Measurements from ENCODE around the gene YIPF3. TPM values are rescaled to one million over a fixed set of nuclear protein-coding genes. Genes with fewer than 3 reads are reported as not detected.

YIPF3 gene
- total RNA-seq, 1 experiment from 2014 or later: 65.1 TPM

DNA sequence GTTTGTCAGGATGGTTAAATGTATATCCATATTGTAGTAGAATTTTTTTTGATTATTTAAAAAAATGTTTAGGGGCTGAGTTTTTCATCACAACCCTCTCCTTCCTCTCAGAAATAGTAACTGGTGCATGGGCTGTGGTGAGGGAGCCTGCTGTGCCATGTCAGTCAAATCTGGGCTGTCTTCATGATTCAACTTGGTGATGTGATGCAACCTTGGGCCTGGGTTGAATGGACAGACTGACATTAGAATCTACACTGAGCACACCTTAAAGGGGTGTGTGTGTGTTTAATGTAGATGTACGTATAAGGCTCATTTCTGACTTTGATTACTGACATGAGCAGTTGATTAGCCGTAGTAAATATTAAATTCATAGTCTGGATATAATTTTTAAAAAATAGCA, 35.7 kb downstream of the YIPF3 start:
- peaks cover 29% of the 10 kb centered on the region for H3K4me1 Mint-ChIP-seq (ENCODE audit: insufficient read depth, unreplicated experiment)
- ChIA-PET CTCF (interaction anchor here (0.7 to 4.2 kb wide), 4 partner anchors 14 to 26 kb away, joined by 3 to 36 read pairs (median 9); partner anchors contain the start of gene DLK2), POLR2A (interaction anchor here (0.7 to 11.7 kb wide), 7 partner anchors 11 to 112 kb away, joined by 3 to 209 read pairs (median 4); partner anchors contain the start of genes ABCC10 and ZNF318)
- H3K27ac Mint-ChIP-seq (ENCODE audit: low read depth, unreplicated experiment): peak overlapping the region; percentile 85
- TF ChIP-seq, protein P1, sequence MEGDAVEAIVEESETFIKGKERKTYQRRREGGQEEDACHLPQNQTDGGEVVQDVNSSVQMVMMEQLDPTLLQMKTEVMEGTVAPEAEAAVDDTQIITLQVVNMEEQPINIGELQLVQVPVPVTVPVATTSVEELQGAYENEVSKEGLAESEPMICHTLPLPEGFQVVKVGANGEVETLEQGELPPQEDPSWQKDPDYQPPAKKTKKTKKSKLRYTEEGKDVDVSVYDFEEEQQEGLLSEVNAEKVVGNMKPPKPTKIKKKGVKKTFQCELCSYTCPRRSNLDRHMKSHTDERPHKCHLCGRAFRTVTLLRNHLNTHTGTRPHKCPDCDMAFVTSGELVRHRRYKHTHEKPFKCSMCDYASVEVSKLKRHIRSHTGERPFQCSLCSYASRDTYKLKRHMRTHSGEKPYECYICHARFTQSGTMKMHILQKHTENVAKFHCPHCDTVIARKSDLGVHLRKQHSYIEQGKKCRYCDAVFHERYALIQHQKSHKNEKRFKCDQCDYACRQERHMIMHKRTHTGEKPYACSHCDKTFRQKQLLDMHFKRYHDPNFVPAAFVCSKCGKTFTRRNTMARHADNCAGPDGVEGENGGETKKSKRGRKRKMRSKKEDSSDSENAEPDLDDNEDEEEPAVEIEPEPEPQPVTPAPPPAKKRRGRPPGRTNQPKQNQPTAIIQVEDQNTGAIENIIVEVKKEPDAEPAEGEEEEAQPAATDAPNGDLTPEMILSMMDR (IDR thresholded peaks at IDR 0.05; ENCODE audit: unreplicated experiment): no peak
- DNase-seq (ENCODE audit: unreplicated experiment): peak; percentile 91
- no peaks in the 10 kb centered on the region for H3K9me3 Mint-ChIP-seq (ENCODE audit: unreplicated experiment)
- peaks cover 45% of the 10 kb centered on the region for H3K36me3 Mint-ChIP-seq (ENCODE audit: insufficient read depth, unreplicated experiment)
- intact Hi-C loops (cut with micrococcal nuclease): loop anchor here (2.0 kb wide), 1 partner anchor 16 kb away; no protein-coding TSS in a partner anchor
- TSS peak; percentile 97 for BruUV-seq (replicated peaks)
- H3K27me3 Mint-ChIP-seq (ENCODE audit: insufficient read depth, unreplicated experiment): no peaks in the 10 kb centered on the region
- peak overlapping the region; percentile 54 for H3K4me3 Mint-ChIP-seq (ENCODE audit: unreplicated experiment)

DNA sequence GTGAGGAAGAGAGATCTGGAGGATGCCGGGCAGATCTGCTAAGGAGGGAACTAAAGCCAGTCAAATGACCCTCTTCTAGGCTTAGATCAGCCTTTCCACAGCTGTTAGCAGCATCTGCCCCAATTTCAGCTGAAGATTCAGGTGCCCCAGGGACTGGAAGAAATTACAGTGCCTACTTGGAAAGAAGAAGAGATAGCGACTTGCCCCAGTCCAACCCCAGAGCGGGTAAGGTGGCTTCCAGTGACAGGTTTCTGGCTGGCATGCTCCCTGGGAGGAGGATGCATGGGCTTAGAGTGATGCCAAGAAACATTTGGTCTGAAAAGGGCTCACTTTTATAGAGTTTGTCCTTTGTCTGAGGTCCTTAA, 38.7 kb downstream of the YIPF3 start:
- H3K9me3 Mint-ChIP-seq (ENCODE audit: unreplicated experiment): no peaks in the 10 kb centered on the region
- DNase-seq (ENCODE audit: unreplicated experiment): no peak
- H3K27me3 Mint-ChIP-seq (ENCODE audit: insufficient read depth, unreplicated experiment): no peaks in the 10 kb centered on the region
- peaks cover 29% of the 10 kb centered on the region for H3K4me1 Mint-ChIP-seq (ENCODE audit: insufficient read depth, unreplicated experiment)
- POLR2A ChIA-PET: interaction anchor here (0.6 to 11.7 kb wide), 14 partner anchors 15 to 109 kb away, joined by 3 to 209 read pairs (median 5); partner anchors contain the start of genes DLK2, LRRC73, POLR1C and YIPF3
- H3K36me3 Mint-ChIP-seq (ENCODE audit: insufficient read depth, unreplicated experiment): peaks cover 24% of the 10 kb centered on the region
- TF ChIP-seq, protein P1 (IDR thresholded peaks at IDR 0.05; ENCODE audit: unreplicated experiment): no peak
- peak overlapping the region; percentile 97 for H3K27ac Mint-ChIP-seq (ENCODE audit: low read depth, unreplicated experiment)
- intact Hi-C loops (cut with micrococcal nuclease): no loop called here
- H3K4me3 Mint-ChIP-seq (ENCODE audit: unreplicated experiment): peak overlapping the region; percentile 86
- CTCF ChIA-PET: interaction anchor here (1.8 to 4.2 kb wide), 2 partner anchors 17 to 20 kb away, joined by 4 to 36 read pairs; no protein-coding TSS in a partner anchor
- BruUV-seq (replicated peaks): TSS peak; percentile 35

DNA sequence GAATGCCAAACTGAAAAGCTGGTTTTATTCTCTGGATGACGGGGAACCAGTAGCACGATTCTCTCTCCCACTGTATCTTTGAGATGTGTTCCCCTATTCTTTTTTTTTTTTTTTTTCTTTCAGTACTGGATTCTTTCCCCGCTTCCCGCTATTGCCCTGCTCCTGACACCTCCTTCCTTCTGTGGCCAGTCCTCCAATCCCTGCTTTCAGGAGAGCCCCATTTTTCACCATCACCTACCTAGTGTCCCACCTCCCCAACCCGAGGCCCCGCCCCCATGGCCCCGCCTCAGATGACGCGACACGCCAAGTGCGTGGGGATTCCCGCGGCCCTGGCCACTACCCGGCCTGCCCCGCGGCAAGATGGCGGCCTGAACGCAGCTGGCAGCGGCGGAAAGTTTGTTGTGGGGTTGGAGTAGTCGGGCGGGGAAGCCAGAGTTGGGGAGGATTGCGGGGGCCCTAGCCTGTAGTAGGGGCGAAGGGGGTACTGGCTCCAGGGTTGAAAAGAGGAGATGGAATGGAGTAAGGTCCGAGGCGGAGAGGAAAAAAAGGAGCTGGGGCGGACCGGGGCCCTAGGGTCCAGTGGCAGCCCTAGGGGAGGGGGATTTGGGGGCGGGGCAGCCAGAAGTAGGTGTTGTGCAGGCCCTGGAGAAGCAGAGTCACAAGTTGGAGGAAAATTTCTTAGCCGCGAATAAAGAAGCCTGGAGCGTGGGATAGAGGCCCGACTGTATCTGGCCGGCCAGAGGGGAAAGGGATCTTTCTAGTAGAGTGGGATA, 39.3 kb downstream of the YIPF3 start, which contains the start of gene TJAP1:
TSS of gene TJAP1 (plus strand) at position 336 of the 773 bp plus-strand sequence. CDS start 21,432 bp downstream, outside the sequence.
- DNase-seq (ENCODE audit: unreplicated experiment): peak; percentile 88
- TF ChIP-seq, protein P1 (IDR thresholded peaks at IDR 0.05; ENCODE audit: unreplicated experiment): no peak
- H3K9me3 Mint-ChIP-seq (ENCODE audit: unreplicated experiment): no peaks in the 10 kb centered on the region
- ChIA-PET CTCF (interaction anchor here (0.7 to 4.2 kb wide), 4 partner anchors 12 to 298 kb away, joined by 3 to 36 read pairs (median 4); no protein-coding TSS in a partner anchor), POLR2A (interaction anchor here (0.6 to 11.7 kb wide), 18 partner anchors 13 to 419 kb away, joined by 3 to 209 read pairs (median 4); partner anchors contain the start of genes DLK2, LRRC73, MRPL2 and POLR1C)
- H3K27ac Mint-ChIP-seq (ENCODE audit: low read depth, unreplicated experiment): peak within 1 kb of the TSS; percentile 97
- H3K4me3 Mint-ChIP-seq (ENCODE audit: unreplicated experiment): peak within 1 kb of the TSS; percentile 86
- intact Hi-C loops (cut with micrococcal nuclease): no loop called here
- H3K27me3 Mint-ChIP-seq (ENCODE audit: insufficient read depth, unreplicated experiment): no peaks in the 10 kb centered on the region
- BruUV-seq (replicated peaks): no TSS peak
- peaks cover 20% of the 10 kb centered on the region for H3K36me3 Mint-ChIP-seq (ENCODE audit: insufficient read depth, unreplicated experiment)
- H3K4me1 Mint-ChIP-seq (ENCODE audit: insufficient read depth, unreplicated experiment): peaks cover 26% of the 10 kb centered on the region

DNA sequence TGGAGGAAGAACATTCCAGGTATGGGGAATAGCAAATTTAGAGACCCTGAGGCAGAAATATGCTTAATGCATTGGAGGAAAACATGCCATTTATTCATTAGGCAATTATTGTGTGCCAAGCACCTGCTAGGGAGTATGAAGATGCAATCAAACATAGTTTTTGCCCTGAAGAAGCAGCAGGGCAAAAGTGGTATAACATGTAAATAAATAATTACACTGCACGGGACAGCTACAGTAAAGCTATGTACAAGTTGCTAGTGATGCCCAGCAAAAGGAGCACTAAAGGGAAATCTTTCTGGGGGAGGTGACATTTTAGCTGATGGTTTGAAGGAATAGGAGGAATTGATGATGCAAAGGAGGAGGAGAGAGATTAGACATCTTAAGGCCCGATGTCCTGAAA, 40.0 kb downstream of the YIPF3 start:
- peak overlapping the region; percentile 97 for H3K27ac Mint-ChIP-seq (ENCODE audit: low read depth, unreplicated experiment)
- H3K9me3 Mint-ChIP-seq (ENCODE audit: unreplicated experiment): no peaks in the 10 kb centered on the region
- no peak for DNase-seq (ENCODE audit: unreplicated experiment)
- CTCF ChIA-PET: interaction anchor here (0.7 to 1.8 kb wide), 3 partner anchors 13 to 298 kb away, joined by 3 to 5 read pairs (median 4); no protein-coding TSS in a partner anchor
- intact Hi-C loops (cut with micrococcal nuclease): no loop called here
- H3K4me3 Mint-ChIP-seq (ENCODE audit: unreplicated experiment): peak overlapping the region; percentile 86
- peaks cover 17% of the 10 kb centered on the region for H3K36me3 Mint-ChIP-seq (ENCODE audit: insufficient read depth, unreplicated experiment)
- peaks cover 20% of the 10 kb centered on the region for H3K4me1 Mint-ChIP-seq (ENCODE audit: insufficient read depth, unreplicated experiment)
- no TSS peak for BruUV-seq (replicated peaks)
- POLR2A ChIA-PET: interaction anchor here (0.6 to 11.7 kb wide), 10 partner anchors 12 to 418 kb away, joined by 3 to 209 read pairs (median 4); partner anchors contain the start of genes DLK2, MRPL2 and ZNF318
- TF ChIP-seq, protein P1 (IDR thresholded peaks at IDR 0.05; ENCODE audit: unreplicated experiment): no peak
- H3K27me3 Mint-ChIP-seq (ENCODE audit: insufficient read depth, unreplicated experiment): no peaks in the 10 kb centered on the region
